Measurements from ENCODE around the gene EXOC6B. TPM values are rescaled to one million over a fixed set of nuclear protein-coding genes. Genes with fewer than 3 reads are reported as not detected.

EXOC6B gene
- total and polyA plus RNA-seq, 2 of the 8 experiments (the other 6 are each of a cell fraction or from before 2014, with no cell fraction given), result 13.5 to 33.0 TPM

DNA sequence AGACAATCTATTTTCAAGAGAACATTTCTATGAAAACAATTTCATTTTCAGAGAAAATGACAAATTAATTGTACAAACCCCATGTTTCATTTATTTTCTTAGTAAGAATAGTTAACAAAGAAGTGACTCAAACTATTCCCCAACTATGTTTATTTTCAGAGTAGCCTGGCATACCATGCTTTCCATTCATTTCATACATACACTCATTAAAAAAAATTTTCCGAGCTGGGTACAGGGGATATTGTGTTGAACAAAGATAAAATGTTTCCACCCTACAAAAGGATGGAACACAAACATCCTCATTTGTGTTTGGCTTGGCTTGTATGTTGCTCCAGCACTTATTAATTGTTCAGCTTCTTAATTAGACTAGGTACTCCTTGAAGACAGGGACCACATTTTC, 331.4 kb downstream of the EXOC6B start:
- H2BK120ac ChIP-seq (replicated peaks; ENCODE audit: low read depth, low read length), result no peak overlapping the region
- no peaks in the 10 kb centered on the region for H3K79me1 ChIP-seq (ENCODE audit: low read depth, low read length)
- H3K79me2 ChIP-seq (ENCODE audit: control insufficient read depth in 1 of 2, insufficient read depth in 2 of 2, low read length in 2 of 2), result no peaks in the 10 kb centered on the region
- no peak for DNase-seq (ENCODE audit: low read depth in 1 of 2, low spot score in 2 of 2)
- H4K91ac ChIP-seq (replicated peaks; ENCODE audit: insufficient read length, low read length), result no peak overlapping the region
- no peak for FAIRE-seq
- no peak overlapping the region for H3K23ac ChIP-seq (ENCODE audit: insufficient read length)
- H3K9ac ChIP-seq (replicated peaks in 1 of 4; ENCODE audit: extremely low read depth in 1 of 4, low read depth in 3 of 4, low read length in 3 of 4), result no peak overlapping the region
- no peaks in the 10 kb centered on the region for H3K4me1 ChIP-seq (replicated peaks in 1 of 4; ENCODE audit: control insufficient read depth in 3 of 4, insufficient read depth in 4 of 4, low read length in 3 of 4)
- no peak for TF ChIP-seq MAX (IDR thresholded peaks at IDR 0.05)
- TF ChIP-seq SRF (IDR thresholded peaks at IDR 0.05; ENCODE audit: low read depth, low read length), result no peak
- TF ChIP-seq SP4 (IDR thresholded peaks at IDR 0.05; ENCODE audit: low read length), result no peak
- TF ChIP-seq RAD21 (IDR thresholded peaks at IDR 0.05 in 1 of 2, conservative IDR thresholded peaks at IDR 0.05 in 1 of 2; ENCODE audit: low read depth in 2 of 2, low read length in 2 of 2), result no peak
- TF ChIP-seq, protein P1, sequence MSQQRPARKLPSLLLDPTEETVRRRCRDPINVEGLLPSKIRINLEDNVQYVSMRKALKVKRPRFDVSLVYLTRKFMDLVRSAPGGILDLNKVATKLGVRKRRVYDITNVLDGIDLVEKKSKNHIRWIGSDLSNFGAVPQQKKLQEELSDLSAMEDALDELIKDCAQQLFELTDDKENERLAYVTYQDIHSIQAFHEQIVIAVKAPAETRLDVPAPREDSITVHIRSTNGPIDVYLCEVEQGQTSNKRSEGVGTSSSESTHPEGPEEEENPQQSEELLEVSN (IDR thresholded peaks at IDR 0.05), result no peak
- no peak for TF ChIP-seq CBX8 (IDR thresholded peaks at IDR 0.05; ENCODE audit: borderline replicate concordance, low read depth, low read length)
- no peak for TF ChIP-seq KDM4A (IDR thresholded peaks at IDR 0.05; ENCODE audit: low read depth, low read length, severe bottlenecking)
- no peak for TF ChIP-seq SUZ12 (IDR thresholded peaks at IDR 0.05; ENCODE audit: low read length)
- TF ChIP-seq EZH2 (IDR thresholded peaks at IDR 0.05; ENCODE audit: low read depth, low read length, severe bottlenecking), result no peak
- H3K4ac ChIP-seq (replicated peaks; ENCODE audit: insufficient read length, low read depth, low read length), result no peak overlapping the region
- H3K9me3 ChIP-seq (ENCODE audit: insufficient read depth in 2 of 2, low read depth in 1 of 2, low read length in 1 of 2), result no peaks in the 10 kb centered on the region
- H3K18ac ChIP-seq (ENCODE audit: extremely low read depth, low read length), result no peak overlapping the region
- no peaks in the 10 kb centered on the region for H3K23me2 ChIP-seq (ENCODE audit: low read depth, low read length)
- no peaks in the 10 kb centered on the region for H3K27me3 ChIP-seq (replicated peaks in 1 of 4; ENCODE audit: control insufficient read depth in 3 of 4, extremely low read depth in 1 of 4, insufficient read depth in 3 of 4, low read length in 3 of 4)
- no peak overlapping the region for H2BK12ac ChIP-seq (ENCODE audit: low read depth, low read length)
- H4K8ac ChIP-seq (ENCODE audit: extremely low read depth, insufficient read depth, low read length), result no peak overlapping the region
- no peak overlapping the region for H2AK5ac ChIP-seq (ENCODE audit: low read depth, low read length)
- no peak overlapping the region for H3K14ac ChIP-seq (ENCODE audit: insufficient read length)
- POLR2A ChIA-PET (ENCODE audit: partially characterized antibody), result no interaction called here
- WGBS, 2 experiments (ENCODE audit: extremely low coverage in 1 of 2, insufficient coverage in 1 of 2, insufficient read length in 1 of 2, insufficient replicate concordance in 2 of 2, low coverage in 1 of 2, low lambda C conversion rate in 2 of 2, missing lambda C conversion rate in 1 of 2), result 100% methylated on average over 1 of the region's 1 CpG; no CpG with 5 or more reads in 1 of the 2 experiments
- H3K27ac ChIP-seq (ENCODE audit: low read depth, low read length), result no peak overlapping the region
- CTCF ChIA-PET (ENCODE audit: partially characterized antibody), result interaction anchor here (0.8 to 1.0 kb wide), 2 partner anchors 84 to 85 kb away, joined by 3 to 4 read pairs; no protein-coding TSS in a partner anchor
- H3K56ac ChIP-seq (replicated peaks; ENCODE audit: insufficient read length, low read depth, low read length), result no peak overlapping the region
- no peak overlapping the region for H2AFZ ChIP-seq (ENCODE audit: low read length)
- H2BK20ac ChIP-seq (ENCODE audit: low read length), result no peak overlapping the region
- no peak overlapping the region for H2BK15ac ChIP-seq (ENCODE audit: low read length)
- H2BK5ac ChIP-seq (ENCODE audit: low read depth, low read length), result no peak overlapping the region
- no peak overlapping the region for H3K4me2 ChIP-seq (ENCODE audit: insufficient read depth in 1 of 2, low read depth in 2 of 2, low read length in 2 of 2)
- H4K5ac ChIP-seq (ENCODE audit: insufficient read length, low read depth, low read length), result no peak overlapping the region
- H3K36me3 ChIP-seq (ENCODE audit: control insufficient read depth in 2 of 4, insufficient read depth in 4 of 4, low read length in 3 of 4), result no peaks in the 10 kb centered on the region; a peak in 1 of 8 replicates
- H4K20me1 ChIP-seq (replicated peaks in 1 of 2; ENCODE audit: control insufficient read depth in 1 of 2, insufficient read depth in 2 of 2, low read length in 2 of 2), result no peaks in the 10 kb centered on the region
- H3K4me3 ChIP-seq (ENCODE audit: extremely low read depth in 1 of 4, insufficient read depth in 2 of 4, low read depth in 3 of 4, low read length in 4 of 4), result no peak overlapping the region
